Measurements from ENCODE around the gene MPDZ.

Gene MPDZ, protein sequence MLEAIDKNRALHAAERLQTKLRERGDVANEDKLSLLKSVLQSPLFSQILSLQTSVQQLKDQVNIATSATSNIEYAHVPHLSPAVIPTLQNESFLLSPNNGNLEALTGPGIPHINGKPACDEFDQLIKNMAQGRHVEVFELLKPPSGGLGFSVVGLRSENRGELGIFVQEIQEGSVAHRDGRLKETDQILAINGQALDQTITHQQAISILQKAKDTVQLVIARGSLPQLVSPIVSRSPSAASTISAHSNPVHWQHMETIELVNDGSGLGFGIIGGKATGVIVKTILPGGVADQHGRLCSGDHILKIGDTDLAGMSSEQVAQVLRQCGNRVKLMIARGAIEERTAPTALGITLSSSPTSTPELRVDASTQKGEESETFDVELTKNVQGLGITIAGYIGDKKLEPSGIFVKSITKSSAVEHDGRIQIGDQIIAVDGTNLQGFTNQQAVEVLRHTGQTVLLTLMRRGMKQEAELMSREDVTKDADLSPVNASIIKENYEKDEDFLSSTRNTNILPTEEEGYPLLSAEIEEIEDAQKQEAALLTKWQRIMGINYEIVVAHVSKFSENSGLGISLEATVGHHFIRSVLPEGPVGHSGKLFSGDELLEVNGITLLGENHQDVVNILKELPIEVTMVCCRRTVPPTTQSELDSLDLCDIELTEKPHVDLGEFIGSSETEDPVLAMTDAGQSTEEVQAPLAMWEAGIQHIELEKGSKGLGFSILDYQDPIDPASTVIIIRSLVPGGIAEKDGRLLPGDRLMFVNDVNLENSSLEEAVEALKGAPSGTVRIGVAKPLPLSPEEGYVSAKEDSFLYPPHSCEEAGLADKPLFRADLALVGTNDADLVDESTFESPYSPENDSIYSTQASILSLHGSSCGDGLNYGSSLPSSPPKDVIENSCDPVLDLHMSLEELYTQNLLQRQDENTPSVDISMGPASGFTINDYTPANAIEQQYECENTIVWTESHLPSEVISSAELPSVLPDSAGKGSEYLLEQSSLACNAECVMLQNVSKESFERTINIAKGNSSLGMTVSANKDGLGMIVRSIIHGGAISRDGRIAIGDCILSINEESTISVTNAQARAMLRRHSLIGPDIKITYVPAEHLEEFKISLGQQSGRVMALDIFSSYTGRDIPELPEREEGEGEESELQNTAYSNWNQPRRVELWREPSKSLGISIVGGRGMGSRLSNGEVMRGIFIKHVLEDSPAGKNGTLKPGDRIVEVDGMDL (N-terminal part only)

DNA sequence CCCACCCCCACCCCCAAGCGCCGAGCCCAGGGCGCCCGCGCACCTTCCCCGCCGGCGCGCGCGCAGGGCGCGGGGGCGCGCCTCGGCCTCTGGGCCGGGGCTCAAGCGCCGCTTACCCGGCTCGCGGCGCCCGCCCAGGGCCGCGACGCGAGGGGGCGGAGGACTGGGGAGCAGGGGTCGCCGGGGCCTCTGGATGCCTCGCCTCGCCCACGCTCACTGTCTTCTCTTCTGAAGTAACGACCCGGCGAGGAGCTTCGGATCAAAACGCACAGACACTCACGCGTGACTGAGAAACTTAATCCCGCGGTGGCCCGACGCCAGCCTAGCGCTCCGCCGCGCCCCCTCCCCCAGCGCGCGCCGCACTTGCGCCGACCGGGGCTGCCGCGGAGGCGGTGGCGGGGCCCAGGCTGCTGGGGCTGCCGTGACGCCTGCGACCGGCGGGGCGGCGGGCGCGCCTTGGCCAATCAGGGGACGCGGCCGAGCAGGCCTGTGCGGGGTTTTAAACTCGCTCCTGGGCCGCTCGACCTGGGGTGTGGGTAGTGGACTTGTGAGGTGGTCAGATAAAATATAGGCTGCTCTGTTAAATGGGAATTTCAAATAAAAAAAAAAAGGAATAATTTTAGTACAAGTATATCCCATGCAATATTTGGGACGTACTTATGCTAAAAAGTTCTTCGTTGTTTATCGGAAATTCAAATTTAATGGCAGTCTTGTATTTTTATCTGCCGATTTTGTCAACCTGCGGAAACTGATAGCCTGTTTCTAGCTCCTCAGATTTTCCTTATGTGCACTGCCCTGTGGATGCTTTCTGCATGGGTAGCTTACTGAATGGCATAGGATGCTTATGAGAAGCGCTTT, at the start of gene MPDZ:
TSS of gene MPDZ (minus strand) at position 409 of the 858 bp plus-strand sequence. CDS start 29,377 bp downstream, outside the sequence.
- peak; percentile 78 for DNase-seq

GRCh38 chr9:13324988-13325387, 45.5 kb upstream of the MPDZ start:
- DNase-seq: peak; percentile 100

- DNase-seq: peak; percentile 100
These were observed 43.5 kb upstream of the MPDZ start for GRCh38 chr9:13322828-13323550.

DNA sequence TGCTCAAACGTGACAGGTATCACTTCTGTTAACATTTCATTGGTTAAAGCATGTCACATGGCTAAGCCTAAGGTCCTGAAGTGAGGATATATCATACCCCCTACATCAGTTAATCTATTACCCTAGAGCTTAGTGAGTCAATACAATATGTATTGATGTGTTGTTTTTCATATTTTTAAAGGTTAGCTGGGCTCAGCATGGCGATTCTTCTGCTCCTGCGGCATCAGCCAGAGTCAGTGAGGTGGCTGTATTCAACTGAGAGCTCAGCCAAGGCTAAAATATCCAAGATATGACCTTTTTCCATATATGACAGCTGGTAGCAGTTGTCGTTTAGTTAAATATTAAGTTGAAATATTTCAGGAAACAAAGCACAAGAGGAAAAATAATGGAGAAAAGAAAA, 38.5 kb upstream of the MPDZ start:
- DNase-seq: no peak

DNA sequence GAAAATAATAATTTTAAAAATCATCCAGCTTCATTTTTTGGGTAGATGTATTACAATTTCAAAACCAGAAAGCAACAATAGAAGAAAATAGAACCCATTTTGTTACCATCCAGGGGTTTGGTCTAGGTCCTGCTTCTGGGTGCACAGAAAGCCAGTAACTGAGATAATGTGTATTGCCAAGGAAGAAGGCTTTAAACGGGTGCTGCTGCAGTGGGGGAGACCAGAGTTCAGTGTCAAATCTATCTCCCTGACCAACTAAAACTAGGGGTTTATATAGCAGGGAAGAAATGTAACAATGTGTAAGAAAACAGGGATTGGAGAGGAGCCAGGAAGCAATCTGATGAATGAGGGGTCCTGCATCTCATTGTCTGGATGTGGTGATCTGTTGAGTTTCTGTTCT, 17.5 kb upstream of the MPDZ start:
- no peak for DNase-seq

GRCh38 chr9:13295556-13295955, 16.1 kb upstream of the MPDZ start:
- DNase-seq: no peak

DNA sequence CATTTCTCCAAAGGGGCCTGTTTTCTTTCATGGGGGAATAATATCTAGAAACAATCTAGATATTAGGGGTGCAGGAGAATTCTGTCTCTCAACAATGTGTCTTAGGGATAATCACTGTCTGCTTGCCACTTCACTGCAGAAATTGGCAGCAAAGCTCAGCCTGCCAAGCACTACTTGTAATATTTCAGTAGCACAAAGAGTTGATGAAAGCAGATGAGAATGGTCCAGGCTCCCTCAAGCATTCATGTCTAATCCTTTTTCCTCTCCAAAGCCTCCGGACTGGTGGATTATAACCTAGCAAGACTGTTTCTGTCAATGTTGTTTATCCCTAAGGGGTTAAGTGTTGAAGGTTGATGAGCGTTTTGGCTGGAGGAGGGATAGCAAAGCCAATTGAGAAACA, 13.3 kb upstream of the MPDZ start:
- peak; percentile 17 for DNase-seq

GRCh38 chr9:13292158-13292557, 12.7 kb upstream of the MPDZ start:
- no peak for DNase-seq

DNA sequence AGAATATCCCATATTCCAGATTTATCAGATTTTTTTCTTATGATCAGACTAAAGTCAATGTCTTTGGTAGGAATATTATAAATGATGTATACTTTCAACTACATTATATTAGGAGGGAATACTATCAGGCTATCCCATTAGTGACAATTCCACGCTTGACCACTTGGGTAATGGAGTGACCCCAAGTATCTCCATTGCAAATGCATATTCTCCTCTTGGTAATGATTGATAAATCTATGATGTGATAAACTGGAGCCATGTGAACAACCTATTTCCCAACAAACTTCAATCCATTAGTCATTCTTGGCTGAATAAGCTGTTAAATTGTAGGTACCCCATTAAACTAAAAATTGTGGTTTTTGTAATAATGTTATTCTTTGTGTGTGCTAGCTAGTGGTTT, 12.2 kb upstream of the MPDZ start:
- DNase-seq: no peak

DNA sequence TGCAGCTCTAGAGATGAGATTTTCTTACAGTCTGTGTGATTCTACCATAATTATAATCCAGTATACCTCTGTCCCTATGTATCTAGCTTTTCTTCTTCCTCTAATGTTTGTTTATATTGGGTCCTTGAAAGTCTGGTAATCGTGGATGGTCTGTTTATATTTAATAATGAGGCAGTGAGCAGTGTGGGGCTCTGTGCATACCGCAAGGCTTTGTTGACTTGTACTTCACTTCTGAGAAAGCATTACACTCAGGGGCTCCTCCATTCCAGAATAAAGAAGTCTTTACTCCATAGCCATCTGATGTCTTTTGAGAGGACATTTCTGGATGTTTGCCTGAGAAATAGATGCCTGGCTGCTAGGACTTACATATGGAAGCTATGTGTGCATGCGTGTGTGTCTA, 4.5 kb upstream of the MPDZ start:
- no peak for DNase-seq

GRCh38 chr9:13282998-13283397, 3.5 kb upstream of the MPDZ start:
- DNase-seq: no peak

DNA sequence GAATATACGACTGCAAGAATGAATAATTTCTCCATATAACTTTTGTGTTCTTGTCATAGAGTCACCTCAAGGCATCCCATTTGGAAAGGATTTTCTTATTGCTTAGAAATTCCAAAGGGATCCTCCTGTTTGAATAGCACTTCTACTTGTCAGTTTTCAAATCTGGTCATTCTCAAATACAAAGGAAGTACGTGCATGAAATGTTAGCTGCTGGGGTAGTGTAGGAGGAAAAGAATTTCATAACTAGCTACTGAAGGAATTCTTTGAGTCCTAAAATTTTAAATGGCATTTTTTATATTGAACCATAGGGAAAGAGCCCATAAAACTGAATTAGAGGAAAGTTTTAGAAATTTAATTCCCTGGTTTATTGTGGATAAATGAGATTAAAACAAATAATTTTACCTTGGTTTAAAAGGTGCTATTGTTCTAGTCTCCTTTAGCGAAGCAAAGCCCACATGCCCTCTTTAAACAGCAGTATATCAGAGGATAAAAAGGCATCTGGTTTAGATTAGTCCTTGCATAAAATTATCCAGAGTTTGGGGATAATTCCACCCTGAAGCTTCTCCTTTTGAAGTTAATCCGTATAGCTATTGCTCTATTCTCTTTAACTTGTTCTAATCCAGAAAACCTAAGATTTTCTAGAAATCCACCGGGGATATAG, 2.0 kb upstream of the MPDZ start:
- DNase-seq: no peak

GRCh38 chr9:13278368-13279246, 885 bp downstream of the MPDZ start:
- DNase-seq: peak; percentile 60

- no peak for DNase-seq
These were observed 1.5 kb downstream of the MPDZ start for GRCh38 chr9:13278023-13278367.

- peak; percentile 54 for DNase-seq
These were observed 4.4 kb downstream of the MPDZ start for GRCh38 chr9:13274886-13275641.

DNA sequence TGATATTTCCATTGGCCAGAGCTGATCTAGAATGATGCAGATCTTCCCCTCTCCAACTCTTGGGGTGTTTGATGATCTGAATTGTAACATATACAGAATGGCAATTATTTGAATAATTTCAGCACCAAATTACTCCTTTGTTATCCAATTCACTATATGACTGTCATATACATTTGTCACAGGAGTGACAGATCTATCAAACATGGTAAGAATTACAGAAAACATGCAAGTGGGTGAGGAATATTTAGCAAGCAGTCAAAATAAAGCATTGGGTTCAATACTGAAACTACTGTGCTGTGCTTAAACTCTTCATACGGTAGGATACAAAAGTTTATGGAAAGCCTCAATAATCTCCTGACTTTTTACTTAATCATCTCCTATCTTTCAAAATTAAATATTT, 8.8 kb downstream of the MPDZ start:
- DNase-seq: no peak

- DNase-seq: no peak
These were observed 9.7 kb downstream of the MPDZ start for GRCh38 chr9:13269589-13270452.

DNA sequence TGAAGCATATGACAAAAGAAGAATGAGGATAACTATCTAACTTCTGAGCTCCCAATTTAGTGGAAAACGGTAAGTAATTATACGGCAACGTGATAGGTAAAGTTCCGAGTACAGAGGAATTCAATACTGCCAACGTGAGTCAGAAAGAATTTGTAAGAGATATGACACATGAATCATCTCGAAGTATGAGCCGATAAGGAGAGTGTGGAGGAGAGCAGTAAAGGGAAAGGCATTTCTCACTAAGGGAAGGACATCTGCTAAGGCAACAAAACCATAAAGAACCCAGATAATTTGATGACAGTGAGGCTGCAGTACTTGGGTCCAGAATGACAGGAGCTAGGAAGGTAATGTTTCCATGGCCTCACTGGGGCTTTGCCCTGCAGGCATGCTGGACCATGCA, 11.0 kb downstream of the MPDZ start:
- DNase-seq: no peak

Measured in NCI-H446 treated with DMSO at 0.1 percent for 48 hours (cell line).